Esophagus squamous epithelium (tissue), 4 donors: ENCODE results near the gene DYNC1LI2.

Source experiments
- POLR2A ChIP-seq, 4 donors: fragments of 450-650 bp; IDR thresholded peaks; one replicate each; pipeline ENCODE4 v1.6.1; 2017; ENCODE audit warnings: antibody characterized with exemption in 4 of 4, mild to moderate bottlenecking in 4 of 4, moderate library complexity in 3 of 4
- TF ChIP-seq, protein P1 (sequence below), 6 experiments: fragments of 450-650 bp in 4 of 6; fragments of 200-600 bp in 2 of 6; sonication (generic) in 2 of 6; IDR thresholded peaks; one replicate each; pipeline ENCODE4 v1.5.1; 2016 to 2019; ENCODE audit warnings: antibody characterized with exemption in 6 of 6, mild to moderate bottlenecking in 4 of 6, moderate library complexity in 4 of 6

DNA sequence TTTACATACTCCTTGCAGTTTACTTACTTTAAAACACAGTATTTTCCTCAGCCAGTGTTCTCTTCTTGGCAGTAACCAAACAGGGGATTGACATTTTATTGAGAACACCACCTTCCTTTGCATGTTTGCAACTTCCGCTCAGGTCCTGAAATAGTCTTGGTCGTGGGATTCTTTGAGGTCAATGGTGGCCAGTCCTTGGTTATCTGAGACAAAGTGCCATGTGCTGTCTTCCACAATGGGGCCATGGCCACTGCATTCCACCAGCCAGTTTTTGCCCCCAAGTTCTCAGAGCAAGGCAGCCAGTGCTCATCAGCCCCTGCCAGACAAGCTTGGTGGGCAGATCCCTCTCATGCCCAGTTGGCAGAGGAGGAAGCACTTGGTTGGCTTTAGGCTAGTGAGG lies 77.7 kb downstream of the DYNC1LI2 start:
- no peak for TF ChIP-seq POLR2A (IDR thresholded peaks at IDR 0.05)
- TF ChIP-seq, protein P1, sequence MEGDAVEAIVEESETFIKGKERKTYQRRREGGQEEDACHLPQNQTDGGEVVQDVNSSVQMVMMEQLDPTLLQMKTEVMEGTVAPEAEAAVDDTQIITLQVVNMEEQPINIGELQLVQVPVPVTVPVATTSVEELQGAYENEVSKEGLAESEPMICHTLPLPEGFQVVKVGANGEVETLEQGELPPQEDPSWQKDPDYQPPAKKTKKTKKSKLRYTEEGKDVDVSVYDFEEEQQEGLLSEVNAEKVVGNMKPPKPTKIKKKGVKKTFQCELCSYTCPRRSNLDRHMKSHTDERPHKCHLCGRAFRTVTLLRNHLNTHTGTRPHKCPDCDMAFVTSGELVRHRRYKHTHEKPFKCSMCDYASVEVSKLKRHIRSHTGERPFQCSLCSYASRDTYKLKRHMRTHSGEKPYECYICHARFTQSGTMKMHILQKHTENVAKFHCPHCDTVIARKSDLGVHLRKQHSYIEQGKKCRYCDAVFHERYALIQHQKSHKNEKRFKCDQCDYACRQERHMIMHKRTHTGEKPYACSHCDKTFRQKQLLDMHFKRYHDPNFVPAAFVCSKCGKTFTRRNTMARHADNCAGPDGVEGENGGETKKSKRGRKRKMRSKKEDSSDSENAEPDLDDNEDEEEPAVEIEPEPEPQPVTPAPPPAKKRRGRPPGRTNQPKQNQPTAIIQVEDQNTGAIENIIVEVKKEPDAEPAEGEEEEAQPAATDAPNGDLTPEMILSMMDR (IDR thresholded peaks at IDR 0.05) = no peak
